ENCODE data around the gene ZNF775. TPM values are rescaled to one million over a fixed set of nuclear protein-coding genes. Genes with fewer than 3 reads are reported as not detected.
A peak's percentile ranks its signal among the peaks of the same experiment; 100 is the strongest.

ZNF775 gene
- total RNA-seq, 1 experiment from 2014 or later = 9.9 TPM

DNA sequence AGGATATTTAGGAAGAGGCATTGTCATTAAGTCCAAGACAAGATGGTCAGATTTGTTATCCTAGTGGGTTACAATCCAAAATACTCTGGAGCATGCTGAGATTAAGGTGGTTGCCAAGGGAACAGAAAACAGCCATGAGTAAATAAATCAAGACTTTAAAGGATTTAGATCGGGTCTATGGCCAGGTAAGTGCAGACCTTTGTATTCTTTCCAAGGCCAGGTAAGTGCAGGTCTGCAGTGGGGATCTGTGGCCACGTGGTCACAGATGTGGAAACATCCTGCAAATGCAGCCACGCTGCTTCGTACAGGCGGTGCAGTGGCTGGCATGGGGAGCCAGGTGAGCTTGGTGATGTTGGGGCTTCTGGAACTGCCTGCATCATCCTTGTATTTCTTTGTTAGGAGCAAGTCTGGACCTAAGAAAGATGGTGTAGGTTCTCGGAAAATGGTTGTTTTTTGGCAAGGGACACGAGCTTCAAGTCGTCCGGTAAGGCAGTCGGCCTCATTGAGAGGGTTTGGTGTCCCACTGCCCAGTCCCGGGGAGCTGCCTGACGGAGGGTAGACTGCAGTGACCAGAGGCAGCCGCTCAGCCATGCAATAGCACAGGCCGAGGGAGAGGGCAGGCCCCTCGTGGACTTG, 21.8 kb downstream of the ZNF775 start:
- DNase-seq (ENCODE audit: low spot score) = peak; percentile 36

DNA sequence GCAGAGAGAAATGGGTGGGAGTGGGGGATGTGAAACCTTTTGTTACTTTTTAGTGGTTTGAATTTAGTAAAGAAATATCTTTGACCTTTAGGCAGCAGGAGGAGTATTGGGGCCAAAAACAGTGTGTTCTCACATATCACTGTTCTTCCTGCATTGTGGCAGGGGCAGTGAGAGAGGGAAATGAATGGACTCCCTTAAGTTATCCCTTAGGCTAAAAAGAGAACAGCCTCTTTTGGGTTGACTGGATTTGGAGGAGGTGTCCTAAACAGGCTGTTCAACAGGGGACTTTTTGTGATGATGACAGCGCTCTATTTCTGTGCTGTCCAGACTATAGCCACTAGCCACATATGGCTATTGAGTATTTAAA, 22.3 kb downstream of the ZNF775 start:
- no peak for DNase-seq (ENCODE audit: low spot score)

DNA sequence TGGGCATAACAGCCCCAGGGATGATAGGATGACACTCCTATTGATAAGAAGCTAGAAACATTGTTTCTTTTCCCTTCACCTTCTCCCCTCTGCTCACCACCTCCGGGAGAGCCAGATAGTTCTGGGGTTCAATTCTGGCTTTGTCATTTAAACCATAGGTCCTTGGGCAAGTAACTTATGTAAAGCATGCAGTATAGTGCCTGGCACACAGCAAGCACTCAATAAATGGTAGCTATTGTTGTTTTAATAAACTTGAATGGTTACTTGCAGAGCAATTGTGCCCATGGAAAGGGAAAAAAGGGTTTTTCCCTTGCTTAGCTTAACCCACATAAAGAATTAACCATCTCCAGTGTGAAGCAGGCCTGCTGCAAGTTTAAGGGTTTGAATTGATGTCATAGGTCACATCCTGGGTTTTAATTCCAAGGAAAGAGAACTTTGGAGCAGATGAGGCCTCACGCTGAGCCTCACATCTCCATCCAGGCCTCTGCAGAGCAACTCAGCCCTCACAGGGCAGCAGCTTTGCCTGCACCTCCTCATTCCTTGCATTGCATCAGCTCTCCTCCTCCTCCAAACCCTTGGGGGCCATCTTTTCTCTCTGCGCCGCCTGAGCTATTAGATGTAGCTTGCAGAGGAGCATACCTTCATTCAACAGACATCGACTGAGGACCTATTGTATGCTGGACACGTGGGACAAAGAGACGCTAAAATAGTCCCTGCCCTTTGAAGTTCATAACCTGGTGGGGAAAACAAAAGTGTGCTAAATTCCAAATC, 22.9 kb downstream of the ZNF775 start:
- no peak for DNase-seq (ENCODE audit: low spot score)

DNA sequence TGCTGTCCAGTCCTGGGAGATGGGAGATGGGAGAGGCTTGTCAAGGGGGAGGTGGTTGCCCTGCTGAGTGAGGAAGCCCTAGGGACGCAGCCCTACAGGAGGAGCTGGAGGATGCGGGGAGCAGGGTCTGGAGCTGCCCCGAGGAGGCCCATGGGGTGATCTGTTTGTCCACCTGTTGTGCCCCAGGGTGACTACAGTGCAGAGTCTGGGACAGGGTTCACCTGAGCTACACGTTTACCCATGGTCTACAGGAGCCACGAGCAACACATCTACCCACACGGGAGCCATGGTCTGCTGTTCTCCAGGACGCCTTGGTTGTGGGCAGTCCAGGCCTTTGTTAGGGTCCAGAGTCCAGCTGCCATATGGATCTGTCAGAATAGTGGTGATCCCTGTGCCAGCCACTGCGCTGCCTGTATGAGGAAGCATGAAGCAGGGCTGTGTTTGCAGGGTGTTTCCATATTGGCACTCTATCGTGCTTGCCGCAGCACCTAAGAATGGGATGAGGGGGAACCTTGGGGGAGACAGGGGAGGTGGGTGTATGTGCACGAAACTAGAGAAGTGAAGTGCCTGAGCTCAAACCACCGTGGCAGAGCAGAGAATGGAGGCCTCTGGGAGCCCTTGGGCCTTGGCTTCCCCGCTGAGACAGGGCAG, 23.7 kb downstream of the ZNF775 start:
- peak; percentile 61 for DNase-seq (ENCODE audit: low spot score)

DNA sequence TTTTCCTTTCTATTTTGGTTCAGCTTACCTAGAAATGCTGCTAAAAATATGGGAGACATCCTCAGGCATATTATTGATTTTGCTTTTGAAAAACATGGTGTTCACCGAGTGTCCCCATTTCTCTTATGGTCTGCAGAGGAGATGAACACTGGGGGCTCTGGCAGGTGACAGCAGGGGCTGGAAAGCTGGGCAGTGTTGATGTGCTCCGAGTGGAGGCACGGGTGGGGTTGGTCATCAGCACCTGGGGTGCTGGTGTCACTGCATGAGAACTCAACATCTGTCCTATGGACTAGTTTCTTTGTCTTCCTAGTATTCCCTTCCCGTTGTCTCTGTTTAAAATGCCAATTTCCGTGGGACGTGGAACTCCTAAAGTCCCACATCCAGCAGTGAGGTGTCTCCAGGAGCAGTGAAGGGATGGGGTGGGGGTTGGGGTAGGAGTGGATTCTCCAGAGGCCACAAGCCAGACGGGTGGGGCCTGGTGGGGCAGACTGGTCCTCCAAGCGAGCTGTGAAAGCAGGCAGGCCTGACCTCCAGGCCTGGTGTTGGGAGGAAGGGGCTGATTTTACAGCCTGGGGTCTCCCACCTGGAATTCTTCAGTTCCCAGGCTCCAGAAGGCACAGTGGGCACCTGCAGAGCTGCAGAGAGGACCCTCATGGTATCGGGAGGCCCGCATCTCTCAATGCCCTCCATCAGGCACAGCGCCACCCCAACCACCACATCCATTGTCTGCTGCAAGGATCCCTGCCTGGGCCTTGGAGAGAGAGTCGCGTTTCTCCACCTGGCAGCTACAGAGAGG, 24.4 kb downstream of the ZNF775 start:
- no peak for DNase-seq (ENCODE audit: low spot score)

DNA sequence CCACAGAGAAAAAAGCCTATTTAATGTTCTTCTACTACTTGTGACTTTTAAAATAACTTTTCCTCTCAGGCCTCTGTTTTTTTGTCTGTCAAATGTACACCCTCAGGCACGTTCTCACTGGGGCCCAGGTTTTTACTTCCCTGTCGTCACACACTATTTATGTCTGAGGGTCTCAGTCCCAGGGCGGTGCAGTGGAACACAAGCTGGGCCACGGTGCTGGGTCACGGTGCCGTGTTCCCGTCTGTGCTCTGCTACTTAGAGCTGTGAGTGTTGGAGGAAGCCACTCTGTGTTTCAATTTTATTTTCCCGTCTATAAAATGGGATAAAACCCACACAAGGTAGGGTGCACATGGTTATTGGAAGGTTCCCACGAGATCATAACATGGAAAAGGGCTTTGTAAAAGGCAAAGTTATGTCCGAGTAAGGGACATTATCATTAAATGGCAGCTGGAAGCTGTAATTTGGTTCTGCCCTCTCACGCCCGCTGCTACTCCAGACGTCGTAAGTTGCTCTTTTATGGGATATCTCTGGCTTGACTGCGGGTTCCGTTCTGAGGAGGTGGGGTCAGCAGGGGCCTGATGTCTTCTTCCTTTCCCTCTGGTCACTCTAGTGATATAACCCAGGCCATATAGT, 25.2 kb downstream of the ZNF775 start:
- no peak for DNase-seq (ENCODE audit: low spot score)

DNA sequence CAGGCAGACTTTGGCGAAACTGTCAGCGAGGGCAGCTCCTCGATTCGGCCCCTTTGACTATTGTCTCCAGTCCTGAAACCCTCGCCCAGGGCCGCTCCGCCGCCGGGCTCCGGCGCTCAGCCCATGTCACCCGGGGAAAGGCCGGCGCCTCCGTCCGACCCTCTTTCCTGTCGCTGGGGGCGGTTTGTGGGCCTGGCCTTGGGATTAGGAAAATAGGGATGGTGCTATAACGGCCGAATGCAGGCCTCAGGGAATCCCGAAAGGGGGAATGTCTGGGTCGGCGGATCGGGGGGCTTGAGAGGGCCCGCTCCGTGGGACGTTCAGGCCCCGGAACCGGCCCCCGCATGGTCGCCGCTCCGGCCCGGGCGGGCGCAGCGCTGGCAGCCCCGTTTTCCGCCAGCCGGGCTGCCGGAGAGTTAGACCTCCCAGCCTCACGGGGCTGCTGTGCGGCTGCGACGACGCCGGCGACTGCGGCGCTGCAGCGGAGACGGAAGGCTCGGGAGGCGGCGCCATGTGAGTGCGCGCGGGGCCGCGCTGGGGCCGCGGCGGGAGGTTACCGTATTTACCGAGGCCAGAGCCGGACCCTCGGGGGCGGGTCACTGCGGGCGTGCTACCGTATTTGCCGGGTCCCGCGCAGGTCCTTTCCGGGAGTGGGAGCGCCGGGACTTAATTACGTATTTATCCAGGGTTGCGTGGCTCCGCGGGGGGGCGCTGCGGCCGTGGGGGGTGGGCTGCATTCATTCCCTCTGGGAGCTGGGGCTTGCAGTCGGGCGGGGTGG, 25.9 kb downstream of the ZNF775 start:
- peak; percentile 93 for DNase-seq (ENCODE audit: low spot score)

DNA sequence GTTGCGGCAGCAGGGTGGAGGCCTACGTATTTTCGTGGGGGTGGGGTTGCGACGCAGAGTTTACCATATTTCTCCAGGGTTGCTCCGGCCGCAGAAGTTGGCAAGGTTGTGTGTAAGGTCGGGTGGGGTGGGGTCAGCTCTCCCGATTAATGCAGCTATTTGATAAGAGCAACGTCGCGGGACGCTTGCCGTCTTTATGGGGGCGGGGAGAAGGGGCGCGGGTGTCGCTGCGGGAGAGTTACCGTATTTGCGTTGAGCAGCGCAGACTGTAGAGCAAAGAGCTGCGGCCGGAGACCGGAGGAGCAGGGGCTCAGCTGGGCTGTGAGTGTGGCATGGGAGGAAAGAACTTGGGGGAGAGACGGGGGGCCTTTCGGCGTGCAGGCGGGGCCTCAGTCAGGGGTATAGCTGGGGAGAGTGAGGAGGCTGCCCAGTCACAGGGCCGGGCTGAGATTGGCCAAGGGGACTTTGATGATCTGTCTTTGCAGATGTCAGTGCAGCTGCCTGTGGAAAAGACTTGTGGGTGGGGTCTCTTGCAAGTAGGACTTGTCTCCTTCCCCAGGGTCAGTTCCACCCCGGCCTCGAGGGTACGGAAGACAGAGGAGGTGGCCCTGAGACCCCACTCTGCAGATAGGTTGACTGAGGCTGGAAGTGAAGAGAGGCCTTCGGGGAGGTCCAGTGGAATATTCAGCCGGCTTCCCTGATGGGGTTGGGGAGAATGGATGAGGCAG, 26.6 kb downstream of the ZNF775 start:
- peak; percentile 50 for DNase-seq (ENCODE audit: low spot score)

DNA sequence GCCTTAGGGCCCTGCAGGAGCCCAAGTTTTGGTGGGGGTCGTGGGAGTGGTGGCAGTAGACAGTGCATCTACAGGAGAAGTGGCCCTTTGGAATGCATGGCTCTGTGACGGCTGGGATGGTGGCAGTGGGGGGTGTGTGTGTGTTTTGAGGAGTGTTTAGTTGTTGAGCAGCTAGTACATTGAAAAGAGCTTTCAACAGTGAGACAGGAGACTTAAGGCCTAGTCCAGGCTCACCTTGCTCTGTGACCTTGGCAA, 27.1 kb downstream of the ZNF775 start:
- DNase-seq (ENCODE audit: low spot score) = peak; percentile 23

DNA sequence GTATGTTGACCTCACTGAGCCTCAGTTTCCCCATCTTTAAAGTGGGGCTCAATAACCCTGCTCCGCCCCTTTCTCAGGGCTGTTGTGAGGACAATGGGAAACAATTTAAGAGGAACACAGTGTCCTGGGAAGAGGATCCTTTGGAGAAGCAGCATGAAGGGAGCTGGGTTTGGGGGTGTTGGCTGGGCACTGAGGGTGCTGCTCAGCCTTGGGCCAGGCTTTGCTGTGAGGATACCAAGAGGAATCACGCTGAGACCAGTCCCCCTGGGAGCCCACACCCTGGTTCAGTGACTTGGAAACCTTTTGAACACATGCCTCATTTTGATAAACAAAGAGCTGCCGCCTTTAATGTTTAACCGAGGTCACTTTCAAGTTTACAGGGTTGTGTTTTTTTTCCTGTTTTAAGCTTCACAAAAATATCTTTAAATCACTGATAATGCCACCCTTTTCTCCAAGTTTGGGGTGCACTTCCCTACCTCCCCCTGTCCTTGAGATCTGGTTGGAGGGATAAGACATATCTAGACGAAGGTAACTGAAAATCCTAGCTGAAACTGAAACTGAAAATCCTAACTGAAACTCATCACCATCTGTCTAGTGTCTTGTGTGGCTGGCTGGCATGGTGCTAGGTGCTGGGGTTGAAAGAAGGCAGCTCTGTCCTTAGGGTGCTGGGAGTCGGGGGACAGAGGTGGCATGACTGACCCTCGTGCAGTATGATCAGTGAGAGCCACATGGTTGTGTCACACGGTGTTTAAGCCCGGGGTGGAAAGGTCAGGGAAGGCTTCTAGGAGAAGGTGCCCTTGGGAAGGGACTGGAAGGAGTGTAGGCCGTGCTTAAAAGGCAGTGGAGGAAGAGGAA, 27.7 kb downstream of the ZNF775 start:
- peak; percentile 41 for DNase-seq (ENCODE audit: low spot score)

DNA sequence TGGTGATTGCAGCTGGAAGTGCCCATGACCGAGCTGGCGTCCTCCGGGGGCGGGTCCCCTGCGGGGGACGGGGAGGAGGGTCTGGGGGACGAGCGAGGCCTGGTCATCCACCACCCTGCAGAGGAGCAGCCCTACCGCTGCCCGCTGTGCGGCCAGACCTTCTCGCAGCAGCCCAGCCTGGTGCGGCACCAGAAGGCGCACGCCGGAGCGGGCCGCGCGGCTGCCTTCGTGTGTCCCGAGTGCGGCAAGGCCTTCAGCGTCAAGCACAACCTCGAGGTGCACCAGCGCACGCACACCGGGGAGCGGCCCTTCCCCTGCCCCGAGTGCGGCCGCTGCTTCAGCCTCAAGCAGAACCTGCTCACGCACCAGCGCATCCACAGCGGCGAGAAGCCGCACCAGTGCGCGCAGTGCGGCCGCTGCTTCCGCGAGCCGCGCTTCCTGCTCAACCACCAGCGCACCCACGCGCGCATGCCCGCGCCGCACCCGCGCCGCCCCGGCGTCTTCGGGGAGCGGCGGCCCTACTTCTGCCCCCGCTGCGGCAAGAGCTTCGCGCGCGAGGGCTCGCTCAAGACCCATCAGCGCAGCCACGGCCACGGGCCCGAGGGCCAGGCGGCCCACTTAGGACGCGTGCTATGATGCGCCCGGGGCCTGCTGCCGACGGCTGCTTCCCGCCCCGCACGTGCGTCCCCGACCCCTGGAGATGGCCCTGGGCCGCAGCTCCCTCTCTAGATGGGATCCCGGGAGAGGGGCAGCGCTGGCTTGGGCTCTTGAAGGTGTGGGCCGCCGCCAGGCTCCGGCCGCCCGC, 28.7 kb downstream of the ZNF775 start:
- DNase-seq (ENCODE audit: low spot score) = no peak

DNA sequence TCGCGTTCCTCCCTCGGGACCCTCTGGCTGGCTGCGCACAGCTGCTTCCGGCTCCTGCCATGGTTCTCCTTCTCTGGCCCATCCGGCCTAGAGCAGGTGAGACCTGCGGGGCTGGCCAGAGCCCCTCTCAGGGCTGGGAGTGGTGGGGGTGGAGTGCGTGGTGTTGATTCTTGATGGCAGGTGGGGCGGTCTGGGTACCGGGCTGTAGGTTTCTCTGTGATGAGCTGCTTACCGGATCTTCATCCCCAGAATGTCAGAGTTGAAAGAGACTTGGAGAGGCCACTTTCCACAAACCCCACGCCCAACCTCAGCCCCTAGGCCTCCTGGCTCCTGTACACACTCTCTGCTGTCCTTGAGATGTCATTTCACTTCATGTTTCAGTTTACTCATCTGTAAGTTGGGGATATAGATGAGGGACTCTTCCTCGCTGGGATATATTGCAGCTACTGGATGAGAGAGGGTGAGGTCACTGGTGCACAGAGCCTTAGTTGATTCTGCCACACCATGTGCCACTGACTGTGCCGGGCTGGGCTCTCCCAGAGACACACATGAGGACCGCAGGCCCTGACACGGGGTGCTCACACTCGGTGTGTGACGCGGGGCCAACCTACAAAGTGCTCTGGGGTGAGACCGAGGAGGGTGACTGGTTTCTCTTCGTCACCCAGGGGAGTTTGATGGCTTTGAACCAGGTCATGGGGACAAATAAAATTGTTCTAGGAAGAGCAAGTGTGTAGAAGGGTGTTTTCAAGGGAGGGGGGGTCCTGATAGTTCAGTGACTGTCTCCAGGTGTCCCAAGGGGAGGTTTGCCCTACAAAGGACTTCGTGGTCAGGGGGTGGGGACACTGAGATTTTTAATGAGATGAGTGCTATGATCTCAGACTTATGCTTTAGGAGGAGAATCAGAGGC, 29.5 kb downstream of the ZNF775 start:
- DNase-seq (ENCODE audit: low spot score) = no peak

DNA sequence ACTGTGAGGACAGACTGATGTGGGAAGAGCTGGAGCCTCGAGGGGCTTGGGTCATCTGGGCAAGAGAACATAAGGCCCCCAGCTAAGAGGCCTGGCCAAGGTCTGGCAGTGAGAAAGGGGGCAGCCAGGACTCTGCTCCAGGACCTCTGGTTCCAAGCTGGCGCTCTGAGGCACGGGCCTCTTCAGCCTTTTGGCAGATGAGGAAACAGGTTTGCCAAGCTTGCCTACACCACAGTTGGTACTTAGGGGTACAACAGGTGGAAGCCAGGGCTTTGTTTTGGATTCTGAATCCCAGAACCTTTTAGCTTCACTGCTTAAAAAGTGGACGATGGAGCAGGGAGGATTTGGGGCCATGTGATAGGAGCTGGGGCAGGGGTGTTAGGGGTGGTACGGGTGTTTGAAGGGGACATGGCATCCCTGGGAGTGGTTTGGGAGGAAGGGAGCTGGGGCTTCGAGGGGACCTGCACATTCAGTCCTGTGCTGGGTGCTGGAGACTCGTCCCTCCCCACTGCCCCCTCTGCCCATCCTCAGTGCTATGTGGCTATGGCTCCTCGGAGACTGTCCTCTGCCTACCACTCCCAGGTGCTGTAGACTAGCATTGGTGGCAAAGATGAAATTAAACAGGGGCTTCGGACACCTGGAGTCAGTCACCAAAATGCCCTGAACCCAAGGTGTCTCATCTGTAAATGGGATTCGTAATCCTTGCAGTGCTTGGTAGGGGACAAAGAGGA, 30.3 kb downstream of the ZNF775 start:
- DNase-seq (ENCODE audit: low spot score) = no peak

DNA sequence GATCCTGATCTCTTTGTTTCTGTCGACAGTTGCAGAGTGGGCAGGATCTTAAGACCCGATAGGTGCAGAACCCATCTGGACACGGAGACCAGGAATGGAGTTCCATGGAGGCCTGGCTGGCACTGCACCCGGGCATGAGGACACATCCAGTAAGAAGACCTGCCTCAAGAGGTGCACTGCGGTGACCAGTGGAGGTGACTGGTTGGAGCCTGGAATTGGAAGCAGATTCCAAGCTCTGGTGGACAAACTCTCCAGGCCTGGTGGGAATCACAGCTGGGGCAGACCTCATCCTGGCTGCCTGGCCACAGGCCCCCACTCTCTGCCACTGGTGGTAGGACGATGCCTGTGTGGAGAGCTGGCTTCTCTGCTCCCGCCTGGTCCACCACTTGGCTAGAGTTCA, 31.0 kb downstream of the ZNF775 start:
- DNase-seq (ENCODE audit: low spot score) = no peak

DNA sequence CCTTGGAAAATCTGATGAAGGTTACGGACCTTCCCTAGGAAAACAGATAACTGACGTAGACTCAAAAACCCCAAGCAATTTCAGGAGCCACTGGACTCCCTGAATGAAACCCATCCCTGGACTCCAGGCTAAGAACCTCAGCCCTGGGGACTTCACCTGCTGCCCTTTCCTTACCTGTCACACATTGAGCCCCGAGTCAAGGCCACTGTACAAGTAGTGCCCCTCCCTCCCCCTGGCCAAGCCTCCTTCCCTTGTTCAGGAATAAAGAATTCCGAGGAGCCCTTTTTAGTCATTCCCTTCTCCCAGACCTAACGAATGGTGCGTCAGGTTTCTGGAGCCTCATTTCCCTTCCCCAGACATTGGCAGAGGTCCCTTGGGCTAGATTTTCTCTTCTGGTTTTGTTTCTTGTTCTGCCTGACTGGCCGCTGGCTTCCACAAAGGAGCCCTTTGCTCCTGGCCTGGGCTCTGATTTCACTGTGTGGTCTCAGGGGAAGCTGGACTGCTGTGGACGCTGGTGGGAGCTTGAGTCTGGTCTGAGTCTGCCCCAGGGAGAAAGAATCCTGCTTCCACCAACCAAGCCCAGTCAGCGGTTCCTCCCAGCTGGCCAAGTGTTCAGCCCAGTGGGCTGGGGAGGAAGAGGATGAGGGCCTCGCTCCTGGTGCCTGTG, 31.7 kb downstream of the ZNF775 start:
- DNase-seq (ENCODE audit: low spot score) = no peak

DNA sequence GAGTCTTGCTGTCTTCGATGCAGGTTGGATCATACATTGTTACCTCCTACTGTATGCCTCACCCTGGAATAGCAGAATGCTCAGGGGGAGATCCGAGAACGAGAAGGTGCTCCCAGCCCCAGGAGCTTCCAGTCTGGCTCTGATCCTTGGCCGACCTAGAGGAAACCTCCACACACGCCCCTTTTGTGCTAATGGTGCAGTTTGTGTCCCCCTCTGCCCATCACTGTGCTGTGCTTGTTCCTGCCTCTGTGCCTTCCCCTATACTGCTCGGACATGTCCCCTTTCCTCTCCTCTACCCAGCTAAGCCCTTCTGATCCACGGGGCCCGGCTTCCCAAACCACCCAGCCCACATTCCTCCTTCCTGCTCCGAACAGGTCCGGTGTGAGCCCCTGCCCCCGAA, 32.5 kb downstream of the ZNF775 start:
- DNase-seq (ENCODE audit: low spot score) = no peak
